ENCODE results near the gene GPR39.

GPR39 gene

DNA sequence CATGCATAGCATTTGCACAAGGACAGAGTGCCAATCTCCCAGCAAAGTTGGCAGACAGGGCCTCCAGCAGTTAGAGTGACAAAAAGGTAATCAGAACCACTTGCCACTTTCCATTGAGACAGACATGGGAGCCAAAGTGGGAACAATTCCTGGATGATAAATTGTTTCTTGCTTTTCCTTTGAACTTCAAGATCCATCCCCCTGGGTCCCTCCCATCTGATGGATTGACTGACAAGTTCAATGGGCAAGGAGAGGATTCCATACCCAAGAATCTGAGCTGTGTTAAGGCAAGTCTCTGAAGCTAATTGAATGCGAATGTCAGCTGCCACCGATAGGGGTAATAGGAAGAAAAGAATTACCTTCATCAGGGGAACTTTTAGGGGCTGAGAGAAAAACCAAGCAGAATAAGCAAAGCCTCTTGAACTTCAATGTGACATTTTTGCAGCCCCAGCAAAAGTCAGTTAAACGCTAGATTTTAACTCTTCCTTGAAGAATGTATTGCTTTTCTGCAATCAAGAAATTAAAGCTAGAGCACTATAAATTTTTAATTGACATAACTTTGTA lies 156.9 kb downstream of the GPR39 start:
- DNase-seq: no peak

- no peak for DNase-seq
Measured at GRCh38 chr2:132577686-132578085, 161.1 kb downstream of the GPR39 start.

DNA sequence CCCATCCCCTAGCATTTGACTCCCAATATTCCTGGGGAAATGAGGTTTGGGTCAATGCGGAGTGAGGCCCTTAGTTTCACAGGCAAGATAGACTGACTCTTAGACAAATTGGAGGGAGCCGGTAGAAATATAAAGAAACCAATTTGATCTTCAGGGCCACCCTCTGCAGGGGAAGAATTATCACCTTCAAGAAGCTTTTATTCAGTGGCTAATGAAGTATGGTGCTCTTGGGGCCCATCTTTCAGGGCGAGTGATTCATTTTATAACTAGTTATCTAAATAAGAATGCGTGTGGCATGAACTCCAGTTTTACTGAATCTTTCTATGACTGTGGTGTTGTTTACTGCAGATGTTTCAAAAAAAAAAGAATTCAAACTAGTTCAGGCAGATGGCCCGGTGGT lies 165.0 kb downstream of the GPR39 start:
- no peak for DNase-seq

DNA sequence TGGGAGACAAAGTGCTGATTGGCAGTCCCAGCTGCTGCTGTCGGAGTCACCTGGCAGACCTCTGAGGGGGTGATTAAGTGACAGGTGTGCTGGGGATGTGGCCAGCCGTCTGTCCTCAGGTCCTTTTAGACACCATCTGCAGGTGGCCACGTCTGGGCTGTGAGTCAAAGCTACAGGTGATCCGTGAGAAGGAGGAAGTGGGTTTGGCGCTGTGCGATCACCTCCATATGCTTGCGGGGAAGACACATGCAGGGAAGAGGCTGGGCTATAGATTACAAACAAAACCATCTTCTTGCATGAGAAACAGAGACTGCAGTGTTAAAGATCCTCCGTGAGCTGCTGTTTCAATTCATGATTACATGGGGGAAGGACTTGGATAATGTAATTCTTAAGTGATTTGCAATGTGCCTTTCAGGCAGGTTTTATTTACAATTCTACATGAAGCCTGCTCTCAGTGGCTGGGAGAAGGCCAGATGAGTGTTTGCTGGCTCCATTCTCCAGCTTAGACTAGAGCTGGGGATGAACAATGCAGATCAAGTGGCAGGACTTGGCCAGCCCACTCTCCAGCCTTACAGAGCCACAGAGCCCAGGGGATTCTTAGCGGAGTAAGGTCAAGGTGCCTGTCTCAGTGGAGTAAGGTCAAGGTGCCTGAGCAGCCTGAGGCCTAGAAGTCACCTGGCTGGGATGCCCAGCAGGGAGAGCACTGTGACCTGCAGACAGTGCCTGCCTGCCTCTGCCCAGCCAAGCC lies 165.6 kb downstream of the GPR39 start:
- DNase-seq: no peak

- DNase-seq: no peak
Measured at GRCh38 chr2:132583666-132584360, 167.2 kb downstream of the GPR39 start.

GRCh38 chr2:132584976-132585817 lies 168.6 kb downstream of the GPR39 start:
- no peak for DNase-seq

DNA sequence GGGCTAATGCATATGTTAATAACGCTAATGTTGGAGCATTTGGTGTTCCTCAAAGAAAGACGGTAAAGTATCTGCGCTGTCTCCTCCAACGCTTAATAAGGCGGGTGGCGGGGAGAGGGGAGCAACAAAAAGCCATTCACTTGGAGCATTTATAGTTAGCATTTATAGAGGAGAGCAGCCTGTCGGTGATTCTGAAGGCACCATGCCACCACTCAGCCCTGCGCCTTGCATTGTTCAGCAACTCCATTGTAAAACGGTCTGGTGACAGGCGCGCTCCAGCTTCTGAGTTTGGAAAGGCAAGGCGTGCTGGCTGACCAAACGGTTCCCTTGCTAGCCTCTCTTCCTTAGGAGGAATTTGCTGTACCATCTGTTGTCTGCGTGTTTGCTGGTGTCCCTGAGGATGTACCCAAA lies 169.5 kb downstream of the GPR39 start:
- no peak for DNase-seq

DNA sequence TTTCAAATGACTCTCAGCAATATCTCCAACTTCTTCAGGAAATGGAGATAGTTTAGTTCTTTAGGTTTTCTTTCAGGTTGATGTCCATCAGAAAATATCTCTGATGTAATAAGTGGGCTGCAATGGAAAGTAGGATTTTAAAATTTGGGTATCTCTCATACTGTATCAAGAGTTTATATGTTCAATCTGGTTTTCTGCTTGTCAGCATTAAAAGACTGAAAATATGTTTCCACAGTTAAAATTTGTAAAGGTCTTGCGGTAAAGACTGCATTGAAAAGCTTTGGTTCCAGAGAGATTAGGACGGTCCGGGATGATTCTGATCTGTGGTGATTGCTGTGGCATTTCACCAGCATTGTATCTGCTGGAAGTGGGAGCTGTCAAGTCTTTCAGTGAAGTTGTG lies 170.2 kb downstream of the GPR39 start:
- no peak for DNase-seq

GRCh38 chr2:132588576-132588975 lies 172.0 kb downstream of the GPR39 start:
- DNase-seq: no peak

DNA sequence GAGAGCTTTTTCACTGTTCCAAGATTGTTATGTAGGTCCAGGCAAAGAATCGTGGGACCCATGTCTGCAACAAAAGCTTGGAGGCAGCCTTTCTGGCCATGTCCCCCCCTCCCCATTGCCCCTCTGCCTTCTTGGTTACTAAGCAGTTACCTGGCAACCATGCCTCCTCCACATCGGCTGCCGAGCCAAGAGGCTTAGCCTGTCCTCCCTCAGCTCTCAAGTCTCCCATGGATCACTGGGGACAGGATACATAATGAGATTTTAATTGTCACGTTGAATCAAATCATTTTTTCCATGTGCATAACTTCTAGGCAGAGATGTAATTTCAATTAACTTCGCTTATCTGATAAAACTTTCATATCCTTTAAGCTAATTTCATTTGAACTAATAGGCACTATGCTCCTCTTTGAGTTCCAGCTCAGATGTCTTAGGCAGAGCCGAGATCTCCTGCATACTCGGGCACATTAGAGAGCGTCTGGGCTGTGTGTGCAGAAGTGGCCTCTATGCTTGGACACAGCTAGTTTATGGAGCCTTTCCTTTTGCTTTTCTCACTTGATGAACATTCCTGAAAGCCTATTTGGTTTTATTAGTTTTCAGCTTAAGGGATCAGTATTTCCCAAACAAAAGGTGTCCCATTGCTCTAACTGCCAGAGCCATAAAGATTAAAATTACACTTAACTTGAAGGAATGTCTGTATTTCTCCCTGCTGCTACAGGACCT lies 172.7 kb downstream of the GPR39 start:
- DNase-seq: no peak

- DNase-seq: no peak
Measured at GRCh38 chr2:132589966-132590365, 173.4 kb downstream of the GPR39 start.

DNA sequence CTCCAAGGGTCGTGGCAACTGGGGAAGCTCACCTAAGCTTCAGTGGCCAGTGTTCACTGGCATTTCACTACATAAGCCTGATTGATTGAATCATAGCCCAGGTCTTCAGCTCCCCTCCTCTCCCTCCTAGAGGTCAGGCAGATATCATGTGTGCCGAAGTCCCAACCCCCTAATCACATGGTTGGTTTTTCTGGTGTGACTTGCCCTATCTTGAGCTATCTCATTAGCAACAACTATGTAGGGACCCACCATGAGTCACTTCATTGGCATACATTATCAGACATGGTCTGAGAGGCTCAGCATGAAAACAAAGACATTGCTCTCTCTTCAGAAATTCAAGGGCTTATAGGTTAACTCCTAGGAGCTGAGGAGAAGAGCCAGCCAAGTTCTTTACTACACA lies 176.6 kb downstream of the GPR39 start:
- DNase-seq: no peak

DNA sequence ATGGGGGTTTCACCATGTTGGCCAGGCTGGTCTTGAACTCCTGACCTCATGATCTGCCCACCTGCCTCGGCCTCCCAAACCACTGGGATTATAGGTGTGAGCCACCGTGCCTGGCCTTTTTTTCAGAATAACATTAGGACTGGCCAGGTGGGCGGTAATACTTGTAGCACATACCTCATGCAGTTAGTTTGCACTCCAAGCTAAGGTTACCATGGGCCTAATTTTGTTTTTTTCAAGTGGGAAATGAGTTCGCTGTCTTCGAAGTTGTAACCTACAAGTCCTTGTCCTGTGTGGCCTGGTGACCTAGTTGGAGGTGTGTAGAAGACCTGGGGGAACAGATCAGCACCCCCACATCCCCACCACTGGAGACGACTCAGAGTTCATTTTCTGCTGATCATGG lies 178.6 kb downstream of the GPR39 start:
- no peak for DNase-seq

GRCh38 chr2:132595693-132596092 lies 179.1 kb downstream of the GPR39 start:
- no peak for DNase-seq

DNA sequence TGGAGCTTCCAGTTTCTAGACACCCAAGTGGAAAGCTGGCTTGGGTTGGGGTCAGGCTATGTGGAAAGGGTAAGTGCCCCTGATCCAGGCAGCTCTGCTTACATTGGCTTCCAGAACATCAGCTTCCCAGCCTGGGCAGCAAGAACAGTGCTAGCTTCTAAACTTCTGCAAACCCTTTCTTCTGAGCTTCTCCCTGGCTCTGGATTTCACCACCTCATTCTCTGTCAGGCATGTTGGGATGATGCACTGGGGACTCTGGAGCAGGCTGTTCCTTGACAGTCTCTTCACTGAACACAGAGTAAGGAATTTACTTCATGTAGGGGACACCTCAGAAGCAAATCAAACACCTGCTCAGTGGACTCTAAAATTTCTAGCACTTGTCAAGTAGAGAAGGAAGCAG lies 180.6 kb downstream of the GPR39 start:
- no peak for DNase-seq

GRCh38 chr2:132597831-132598230 lies 181.2 kb downstream of the GPR39 start:
- no peak for DNase-seq

DNA sequence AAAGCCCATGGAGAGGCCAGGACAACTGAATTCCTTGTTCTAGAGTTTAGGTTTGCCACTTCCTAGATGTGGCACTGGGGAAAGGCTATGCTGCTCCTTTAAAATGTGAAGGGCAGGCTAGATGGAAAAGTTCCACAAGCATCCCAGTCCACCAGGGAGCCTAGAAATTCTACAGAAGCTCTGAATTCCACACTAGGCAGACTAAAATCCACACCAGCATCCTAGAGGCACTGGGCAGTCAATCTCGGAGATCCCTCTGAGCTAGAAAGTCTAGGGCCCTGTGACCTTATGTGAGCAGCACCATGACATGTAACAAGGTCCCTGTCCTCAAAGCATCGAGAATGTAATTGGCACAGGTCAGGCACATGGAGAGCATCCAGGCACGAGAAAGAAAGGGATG lies 181.9 kb downstream of the GPR39 start:
- DNase-seq: no peak

DNA sequence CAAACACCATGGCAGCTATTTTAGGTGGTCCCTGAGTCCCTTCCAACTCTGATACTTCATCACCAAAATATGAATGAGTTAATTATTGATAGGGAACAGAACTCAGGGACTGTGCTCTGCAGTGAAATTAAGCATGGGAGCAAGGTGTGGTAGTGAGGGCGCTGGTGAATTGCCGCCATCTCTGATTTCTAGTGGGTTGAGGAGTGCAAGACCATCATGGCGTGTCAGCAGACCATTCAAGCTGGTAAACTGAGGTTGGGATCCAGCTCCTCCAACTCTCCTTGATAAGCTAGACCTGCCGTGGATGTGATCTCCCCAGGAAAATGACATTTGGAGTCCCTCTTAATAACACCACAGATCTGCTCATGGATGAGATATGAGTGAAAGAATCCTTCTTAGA lies 183.0 kb downstream of the GPR39 start:
- DNase-seq: no peak

DNA sequence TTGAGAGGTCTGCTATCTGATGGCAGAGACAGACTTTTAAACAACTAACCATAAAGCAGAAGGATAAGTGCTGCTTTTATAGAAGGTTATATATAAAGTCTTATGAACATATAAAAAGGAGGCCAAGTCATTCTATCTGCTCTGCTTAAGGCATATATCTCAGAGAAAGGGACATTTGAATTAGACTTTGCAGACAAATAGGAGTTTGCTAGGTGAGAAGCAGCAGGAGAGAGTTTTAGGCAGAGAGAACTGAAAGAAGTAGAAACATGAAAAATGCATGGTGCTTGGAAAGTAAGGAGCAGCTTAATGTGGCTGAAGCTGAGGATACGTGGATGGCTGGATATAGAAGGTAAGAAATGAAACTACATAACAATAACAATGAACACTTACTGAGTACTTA lies 188.0 kb downstream of the GPR39 start:
- DNase-seq: no peak

DNA sequence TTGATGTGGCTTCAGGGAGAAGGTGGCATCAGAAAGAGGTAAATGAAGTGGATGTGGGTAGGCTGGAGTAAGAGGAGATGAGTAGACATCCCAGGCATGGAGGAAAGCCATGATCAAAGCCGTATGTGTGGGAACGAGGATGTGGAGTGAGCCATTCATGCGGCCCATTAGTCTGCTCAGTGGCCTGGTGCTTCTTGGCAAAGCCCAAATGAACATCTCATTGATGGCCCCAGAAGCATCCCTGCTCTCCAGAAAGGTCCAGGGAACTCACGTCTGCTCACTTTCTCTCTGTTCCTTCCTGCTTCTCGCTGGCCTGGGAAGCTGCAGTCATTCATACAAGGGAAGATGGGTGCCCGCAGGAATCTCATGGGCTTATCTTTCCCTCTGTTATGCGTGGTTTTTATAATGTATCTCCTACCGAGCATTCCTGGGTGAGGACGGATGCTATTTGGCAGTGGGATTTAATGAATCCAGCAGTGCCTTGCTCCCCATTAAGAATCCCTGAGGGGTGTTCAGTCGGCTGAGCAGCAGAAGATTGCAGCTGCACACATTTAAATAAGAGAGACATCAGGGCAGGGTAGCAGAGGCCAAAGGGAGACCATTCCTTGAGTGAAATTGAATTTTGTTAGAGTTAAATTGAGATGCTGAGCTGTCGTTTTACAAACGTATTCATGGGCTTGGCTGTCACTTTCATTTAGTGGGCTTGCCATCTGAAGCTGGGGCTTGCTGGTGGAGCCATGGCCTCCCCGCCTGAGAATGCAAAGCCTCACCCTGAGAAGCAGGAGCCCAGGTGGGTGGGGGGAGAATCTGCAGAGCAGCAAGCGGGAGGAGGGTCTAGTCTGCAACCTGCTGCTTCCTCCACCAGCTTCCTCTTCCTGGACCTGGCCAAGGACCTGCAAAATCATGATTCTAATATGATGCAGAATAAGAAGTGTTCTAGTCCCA lies 188.9 kb downstream of the GPR39 start:
- no peak for DNase-seq

DNA sequence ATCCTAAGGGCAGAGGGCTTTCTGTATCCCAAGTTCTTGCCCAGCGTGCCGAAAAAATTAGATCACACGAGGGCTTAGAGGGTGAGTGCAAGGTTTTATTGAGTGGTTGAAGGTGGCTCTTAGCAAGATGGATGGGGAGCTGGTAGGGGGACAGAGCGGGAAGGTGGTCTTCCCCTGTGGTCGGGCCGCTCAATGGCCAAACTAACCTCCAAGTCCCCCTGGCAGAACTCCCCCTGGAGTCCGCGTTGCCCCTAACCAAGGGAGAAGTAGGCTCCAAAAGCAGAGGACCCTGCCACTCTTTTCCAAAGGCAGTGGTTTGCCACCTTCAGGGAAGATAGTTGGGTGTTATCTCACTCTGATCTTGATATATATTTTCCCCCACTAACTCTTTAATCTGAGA lies 190.0 kb downstream of the GPR39 start:
- no peak for DNase-seq
